Natural killer cell (primary cell): Measurements from ENCODE around the gene ANKRD17. TPM values are rescaled to one million over a fixed set of nuclear protein-coding genes. Genes with fewer than 3 reads are reported as not detected.

Source experiments
- ATAC-seq, 3 donors: fragments of 150-1000 bp in 2 of 3; fragments of 200-7000 bp in 1 of 3; cut with Tn5 transposase; 1 replicate in 1 of 3; 2 replicates in 2 of 3; pipeline ENCODE4 v1.10.0; 2021; ENCODE audit warnings: mild to moderate bottlenecking in 2 of 3, moderate library complexity in 2 of 3
- DNase-seq, 2 donors: peaks; one replicate each; pipeline versions ENCODE4 v3.0.0 to v3.0.0-alpha.2; 2013 to 2021; ENCODE audit warnings: mixed read lengths in 1 of 2
- H3K27ac ChIP-seq: one replicate; pipeline ENCODE4 v1.5.1; 2013; ENCODE audit warnings: mild to moderate bottlenecking, low read length
- H3K27me3 ChIP-seq: one replicate; pipeline ENCODE4 v1.6.1; 2013; ENCODE audit warnings: low read length; ENCODE audit not compliant: control insufficient read depth, insufficient read depth
- H3K36me3 ChIP-seq: one replicate; pipeline ENCODE4 v1.6.1; 2013; ENCODE audit warnings: low read length; ENCODE audit not compliant: control insufficient read depth, insufficient read depth
- H3K4me1 ChIP-seq: one replicate; pipeline ENCODE4 v1.6.1; 2013; ENCODE audit warnings: low read length; ENCODE audit not compliant: control insufficient read depth, insufficient read depth
- H3K4me3 ChIP-seq: one replicate; pipeline ENCODE4 v1.5.1; 2013; ENCODE audit warnings: low read length
- H3K9me3 ChIP-seq: one replicate; pipeline ENCODE4 v1.6.1; 2013; ENCODE audit warnings: low read length; ENCODE audit not compliant: control insufficient read depth, insufficient read depth
- H3K27ac Mint-ChIP-seq, 2 donors: one replicate each; pipeline ENCODE4 v1.8.0; 2022; ENCODE audit warnings: mild to moderate bottlenecking in 2 of 2, mixed read lengths in 2 of 2, moderate library complexity in 1 of 2
- H3K27me3 Mint-ChIP-seq, 2 donors: one replicate each; pipeline ENCODE4 v1.8.0; 2022; ENCODE audit warnings: low read depth in 2 of 2, mixed read lengths in 2 of 2
- H3K36me3 Mint-ChIP-seq: one replicate; pipeline ENCODE4 v1.8.0; 2022; ENCODE audit warnings: mixed read lengths
- H3K4me1 Mint-ChIP-seq, 2 donors: one replicate each; pipeline ENCODE4 v1.8.0; 2022; ENCODE audit warnings: mixed read lengths in 2 of 2
- H3K4me3 Mint-ChIP-seq: one replicate; pipeline ENCODE4 v1.8.0; 2022; ENCODE audit warnings: mild to moderate bottlenecking, moderate library complexity, mixed read lengths
- H3K9me3 Mint-ChIP-seq, 2 donors: one replicate each; pipeline ENCODE4 v1.8.0; 2022; ENCODE audit warnings: mixed read lengths in 2 of 2
- CTCF ChIP-seq: fragments of 200-600 bp; IDR thresholded peaks from one replicate; pipeline ENCODE4 v1.8.0; 2022; ENCODE audit warnings: antibody characterized with exemption
- WGBS: methylation state at CpG from one replicate; pipeline ENCODE4 v1.1.7; 2013; ENCODE audit warnings: missing lambda C conversion rate; ENCODE audit not compliant: insufficient coverage; 5-methylcytosine and 5-hydroxymethylcytosine counted together
- intact Hi-C: fragments of 100-400 bp; cut with micrococcal nuclease; formaldehyde crosslinking; loops from one replicate; pipeline ENCODE4 v1.14.2; 2022
- total RNA-seq, 4 donors: library from RNA; stranded (reverse); fragments of 120-200 nt in 1 of 4; gene quantifications; one replicate each; pipeline versions ENCODE4 v1.2.3 to v1.2.4, GENCODE V29; 2013 to 2022

ANKRD17 gene
- total RNA-seq, 3 donors from 2014 or later (not counting 1 experiment from before 2014, with no cell fraction given): 51.8 to 70.2 (median 63.0) TPM

- Histone ChIP-seq H3K4me3 (no peak overlapping the region), H3K9me3 (no peaks in the 10 kb centered on the region), H3K4me1 (no peaks in the 10 kb centered on the region), H3K36me3 (no peaks in the 10 kb centered on the region), H3K27me3 (no peaks in the 10 kb centered on the region), H3K27ac (no peak overlapping the region)
- no peak for TF ChIP-seq CTCF
- no peak overlapping the region for H3K4me3 Mint-ChIP-seq
- H3K36me3 Mint-ChIP-seq: no peaks in the 10 kb centered on the region
- no peaks in the 10 kb centered on the region for H3K9me3 Mint-ChIP-seq
- intact Hi-C loops: no loop called here
- no peak overlapping the region for H3K27ac Mint-ChIP-seq
- DNase-seq: no peak
- H3K4me1 Mint-ChIP-seq: no peaks in the 10 kb centered on the region
- no peaks in the 10 kb centered on the region for H3K27me3 Mint-ChIP-seq
- WGBS: 98% methylated on average over 7 of the region's 7 CpGs
- no peak for ATAC-seq
These were observed 212.7 kb downstream of the ANKRD17 start for GRCh38 chr4:73045879-73046278.

- no peaks in the 10 kb centered on the region for H3K36me3 Mint-ChIP-seq
- Histone ChIP-seq H3K9me3 (no peaks in the 10 kb centered on the region), H3K27me3 (no peaks in the 10 kb centered on the region), H3K36me3 (no peaks in the 10 kb centered on the region), H3K4me3 (no peak overlapping the region), H3K27ac (no peak overlapping the region), H3K4me1 (no peaks in the 10 kb centered on the region)
- H3K27me3 Mint-ChIP-seq: peaks cover 12 to 26% of the 10 kb centered on the region in 2 donors
- intact Hi-C loops: no loop called here
- DNase-seq: no peak
- no peaks in the 10 kb centered on the region for H3K9me3 Mint-ChIP-seq
- no peak overlapping the region for H3K4me3 Mint-ChIP-seq
- no peak for ATAC-seq
- H3K27ac Mint-ChIP-seq: no peak overlapping the region
- no peaks in the 10 kb centered on the region for H3K4me1 Mint-ChIP-seq
- WGBS: 89% methylated on average over 4 of the region's 4 CpGs
- no peak for TF ChIP-seq CTCF
These were observed 221.5 kb downstream of the ANKRD17 start for GRCh38 chr4:73037057-73037456.

GRCh38 chr4:73036123-73036522 lies 222.5 kb downstream of the ANKRD17 start:
- H3K4me1 Mint-ChIP-seq: no peaks in the 10 kb centered on the region
- no peak for TF ChIP-seq CTCF
- intact Hi-C loops: no loop called here
- no peaks in the 10 kb centered on the region for H3K36me3 Mint-ChIP-seq
- WGBS: 69% methylated on average over 1 of the region's 1 CpG
- H3K27ac Mint-ChIP-seq: no peak overlapping the region
- DNase-seq (no peak), ATAC-seq (no peak)
- Histone ChIP-seq H3K4me1 (no peaks in the 10 kb centered on the region), H3K9me3 (no peaks in the 10 kb centered on the region), H3K27me3 (no peaks in the 10 kb centered on the region), H3K27ac (no peak overlapping the region), H3K36me3 (no peaks in the 10 kb centered on the region), H3K4me3 (no peak overlapping the region)
- H3K9me3 Mint-ChIP-seq: no peaks in the 10 kb centered on the region
- peaks cover 12 to 26% of the 10 kb centered on the region in 2 donors for H3K27me3 Mint-ChIP-seq
- H3K4me3 Mint-ChIP-seq: no peak overlapping the region

GRCh38 chr4:73034896-73035295 lies 223.7 kb downstream of the ANKRD17 start:
- H3K9me3 ChIP-seq: no peaks in the 10 kb centered on the region
- ATAC-seq (no peak), DNase-seq (no peak)
- no peak overlapping the region for H3K27ac ChIP-seq
- Mint-ChIP-seq H3K4me3 (no peak overlapping the region), H3K9me3 (no peaks in the 10 kb centered on the region), H3K4me1 (no peaks in the 10 kb centered on the region), H3K27ac (no peak overlapping the region), H3K36me3 (no peaks in the 10 kb centered on the region), H3K27me3 (peaks cover 12 to 26% of the 10 kb centered on the region in 2 donors)
- no peak overlapping the region for H3K4me3 ChIP-seq
- WGBS: 91% methylated on average over 2 of the region's 2 CpGs
- H3K27me3 ChIP-seq: no peaks in the 10 kb centered on the region
- H3K36me3 ChIP-seq: no peaks in the 10 kb centered on the region
- intact Hi-C loops: no loop called here
- H3K4me1 ChIP-seq: no peaks in the 10 kb centered on the region
- TF ChIP-seq CTCF: no peak
